ENCODE measurements around the gene ALDH6A1.

GRCh38 chr14:74085047-74085637, 889 bp upstream of the ALDH6A1 start:
- TF ChIP-seq CTCF (IDR thresholded peaks at IDR 0.05; ENCODE audit: poor library complexity) (no peak), EZH2 (IDR thresholded peaks at IDR 0.05; ENCODE audit: borderline replicate concordance) (no peak), EZH2phosphoT487 (IDR thresholded peaks at IDR 0.05; ENCODE audit: low read depth, severe bottlenecking, unreplicated experiment) (no peak)

All from hepatocyte (in vitro differentiated cells).